GM12891 (cell line): ENCODE results near the gene CCDC50.

Experiments used
- PAX5 ChIP-seq: IDR thresholded peaks from 2 replicates; pipeline ENCODE4 v1.6.1; 2011; ENCODE audit warnings: low read length, moderate library complexity, mild to moderate bottlenecking; ENCODE audit not compliant: insufficient read depth, severe bottlenecking
- POLR2A ChIP-seq: IDR thresholded peaks from 2 replicates; pipeline ENCODE4 v1.6.1; 2011; ENCODE audit warnings: low read depth, low read length, control low read depth
- POLR2AphosphoS5 ChIP-seq: IDR thresholded peaks from 2 replicates; pipeline ENCODE4 v1.6.1; 2011; ENCODE audit warnings: low read depth, low read length, control low read depth
- POU2F2 ChIP-seq: IDR thresholded peaks from 2 replicates; pipeline ENCODE4 v1.6.1; 2011; ENCODE audit warnings: low read depth, mild to moderate bottlenecking, control low read depth, low read length, moderate library complexity
- SPI1 ChIP-seq: IDR thresholded peaks from 2 replicates; pipeline ENCODE4 v1.6.1; 2011; ENCODE audit warnings: low read depth, low read length, control low read depth
- TAF1 ChIP-seq: IDR thresholded peaks from 2 replicates; pipeline ENCODE4 v1.6.1; 2011; ENCODE audit warnings: low read depth, low read length, control low read depth

DNA sequence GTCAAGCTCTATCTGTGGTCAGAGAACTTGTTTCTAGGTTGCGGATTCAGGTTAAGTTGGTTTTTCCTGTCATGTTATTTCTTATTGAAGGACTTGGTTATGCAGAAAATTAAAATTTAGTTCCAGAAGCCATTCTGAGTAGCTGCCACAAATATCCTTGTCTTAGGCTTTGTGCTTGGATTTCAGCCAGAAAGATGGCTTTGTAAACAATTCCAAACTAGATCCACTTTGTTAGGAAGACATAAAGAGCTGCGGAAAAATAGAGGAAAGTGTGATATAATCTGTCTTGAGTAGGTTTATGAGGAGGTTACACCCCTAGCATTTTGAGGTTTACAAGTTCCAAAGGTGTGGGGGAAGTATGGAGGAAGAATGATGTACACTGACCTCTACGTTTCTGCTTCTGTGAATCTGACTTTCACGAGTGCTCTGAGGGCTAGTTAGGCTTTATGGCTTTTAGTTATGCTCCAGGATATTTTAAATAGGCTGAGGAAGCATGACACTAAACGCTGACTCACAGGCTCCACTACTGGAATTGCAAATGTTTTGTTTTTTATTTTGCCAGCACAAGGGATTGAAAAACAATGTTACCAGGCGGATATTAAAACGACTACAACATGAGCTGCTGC, 47.4 kb downstream of the CCDC50 start:
- no peak for TF ChIP-seq POLR2A
- no peak for TF ChIP-seq POLR2AphosphoS5
- no peak for TF ChIP-seq TAF1
- TF ChIP-seq PAX5, result no peak
- TF ChIP-seq SPI1, result no peak
- TF ChIP-seq POU2F2, result no peak
